Kidney tubule cell (primary cell): ENCODE measurements around the gene POMT1.
A peak's percentile ranks its signal among the peaks of the same experiment; 100 is the strongest.

Experiments
- DNase-seq: peaks from one replicate; pipeline ENCODE4 v3.0.0-alpha.2; 2018; ENCODE audit warnings: low spot score

POMT1 gene

GRCh38 chr9:131476777-131477345, 25.9 kb upstream of the POMT1 start:
- DNase-seq: no peak

DNA sequence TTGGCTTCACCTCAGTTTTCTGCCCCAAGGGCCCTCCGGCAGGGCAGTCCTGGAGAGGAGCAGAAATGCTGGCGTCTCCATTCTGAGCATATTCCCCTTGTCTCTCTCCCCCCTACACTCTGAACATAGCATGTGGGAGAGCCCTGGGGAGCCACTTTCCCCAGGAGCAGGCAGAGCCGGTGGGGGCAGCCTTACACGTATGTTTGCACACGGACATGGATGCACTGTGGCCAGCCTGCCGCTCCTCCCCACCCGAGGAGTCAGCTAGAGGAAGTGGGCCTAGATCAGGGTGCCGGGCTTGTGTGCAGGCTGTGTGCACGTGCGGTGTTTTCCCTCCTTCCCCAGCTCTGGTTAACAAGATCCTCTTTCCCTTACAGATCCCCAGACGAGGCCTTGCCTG, 25.4 kb upstream of the POMT1 start:
- DNase-seq: no peak

- no peak for DNase-seq
These were observed 24.8 kb upstream of the POMT1 start for GRCh38 chr9:131477816-131478419.

DNA sequence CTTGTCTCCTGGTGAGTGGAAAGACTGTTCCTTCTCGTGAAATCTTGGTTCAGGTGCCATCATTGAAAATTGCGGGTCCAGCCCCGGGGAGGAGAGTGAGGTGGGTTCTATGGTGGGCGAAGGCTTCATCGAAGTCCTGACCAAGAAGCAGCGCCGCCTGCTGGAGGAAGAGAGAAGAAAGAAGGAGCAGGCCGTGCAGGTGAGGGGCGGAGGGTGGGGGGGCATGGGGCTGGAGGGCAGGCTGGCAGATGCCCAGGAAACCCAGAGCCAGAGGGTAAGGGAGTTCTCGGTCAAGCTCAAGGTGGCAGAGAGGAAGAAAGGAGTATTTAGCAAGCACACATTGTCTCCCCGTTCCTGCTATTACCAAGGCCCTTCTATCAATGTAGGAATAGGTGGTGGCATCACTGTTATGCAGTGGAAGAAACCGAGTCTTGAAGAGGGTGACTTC, 24.3 kb upstream of the POMT1 start:
- peak; percentile 38 for DNase-seq

GRCh38 chr9:131478911-131479310, 23.8 kb upstream of the POMT1 start:
- no peak for DNase-seq

GRCh38 chr9:131480258-131480657, 22.5 kb upstream of the POMT1 start:
- peak; percentile 37 for DNase-seq

- DNase-seq: no peak
These were observed 21.0 kb upstream of the POMT1 start for GRCh38 chr9:131481441-131482342.

DNA sequence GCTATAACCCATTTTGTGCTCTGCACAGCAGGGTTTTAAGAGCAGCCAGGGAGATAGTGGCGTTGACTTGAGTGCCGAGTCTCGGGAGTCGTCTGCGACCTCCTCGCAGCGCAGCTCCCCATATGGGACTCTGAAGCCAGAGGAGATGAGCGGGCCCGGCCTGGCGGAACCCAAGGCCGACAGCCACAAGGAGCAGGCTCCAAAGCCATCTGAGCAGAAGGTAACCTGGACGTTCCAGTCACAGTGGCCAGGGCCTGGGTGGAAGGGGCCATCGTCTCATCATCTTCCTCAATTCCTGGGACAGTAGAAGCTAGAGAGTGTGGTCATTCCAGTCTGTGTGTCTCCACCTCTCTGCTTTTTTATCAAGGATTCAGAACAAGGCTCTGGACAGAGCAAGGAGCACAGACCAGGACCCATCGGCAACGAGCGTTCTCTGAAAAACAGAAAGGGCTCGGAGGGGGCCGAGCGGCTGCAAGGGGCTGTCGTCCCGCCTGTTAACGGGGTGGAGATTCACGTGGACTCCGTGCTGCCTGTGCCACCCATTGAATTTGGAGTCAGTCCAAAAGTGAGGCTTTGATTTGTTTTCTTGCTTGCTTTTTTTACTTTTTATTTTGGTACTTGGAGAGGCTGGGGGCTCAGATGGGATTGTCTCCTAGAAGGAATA, 20.2 kb upstream of the POMT1 start:
- DNase-seq: no peak

GRCh38 chr9:131483319-131484050, 19.2 kb upstream of the POMT1 start:
- no peak for DNase-seq

DNA sequence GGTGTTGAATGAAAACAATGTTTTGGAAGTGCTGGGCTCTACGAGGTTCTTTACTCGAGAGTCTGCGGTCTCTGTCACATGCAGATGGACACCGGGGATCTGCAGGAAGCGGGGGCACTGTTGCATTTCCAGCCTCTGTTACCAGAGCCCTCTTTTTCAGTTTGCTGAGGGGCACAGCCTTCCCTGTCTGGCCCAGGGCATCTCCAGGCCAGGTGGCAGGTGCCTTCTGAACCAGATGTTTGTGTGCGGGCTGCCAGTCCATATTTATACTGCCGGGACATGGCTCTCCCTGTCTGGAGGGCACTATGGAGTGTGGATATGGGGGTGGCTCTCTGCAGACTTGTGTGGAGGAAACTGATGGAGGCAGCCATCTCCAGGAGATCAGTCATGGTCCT, 18.7 kb upstream of the POMT1 start:
- DNase-seq: no peak

GRCh38 chr9:131484560-131485185, 18.0 kb upstream of the POMT1 start:
- DNase-seq: no peak

DNA sequence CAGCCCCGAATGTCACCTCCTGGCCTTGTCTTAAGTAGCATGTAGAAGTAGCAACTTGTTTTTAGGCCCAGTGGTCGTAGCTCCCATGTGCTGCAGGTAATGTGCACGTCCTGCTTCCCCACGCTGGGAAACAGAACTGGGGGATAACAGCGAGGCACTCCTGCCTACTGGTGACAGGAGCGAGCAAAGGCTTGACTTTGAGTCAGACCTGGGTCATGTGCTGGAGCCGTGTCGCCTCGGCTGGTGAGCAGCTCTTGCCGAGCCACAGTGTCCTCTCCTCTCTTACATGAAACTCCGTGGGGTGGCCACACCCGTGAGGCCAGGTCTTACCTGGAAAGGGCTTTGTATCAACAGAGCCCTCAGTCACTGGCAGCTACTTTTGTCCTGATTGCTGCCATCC, 17.5 kb upstream of the POMT1 start:
- DNase-seq: no peak

DNA sequence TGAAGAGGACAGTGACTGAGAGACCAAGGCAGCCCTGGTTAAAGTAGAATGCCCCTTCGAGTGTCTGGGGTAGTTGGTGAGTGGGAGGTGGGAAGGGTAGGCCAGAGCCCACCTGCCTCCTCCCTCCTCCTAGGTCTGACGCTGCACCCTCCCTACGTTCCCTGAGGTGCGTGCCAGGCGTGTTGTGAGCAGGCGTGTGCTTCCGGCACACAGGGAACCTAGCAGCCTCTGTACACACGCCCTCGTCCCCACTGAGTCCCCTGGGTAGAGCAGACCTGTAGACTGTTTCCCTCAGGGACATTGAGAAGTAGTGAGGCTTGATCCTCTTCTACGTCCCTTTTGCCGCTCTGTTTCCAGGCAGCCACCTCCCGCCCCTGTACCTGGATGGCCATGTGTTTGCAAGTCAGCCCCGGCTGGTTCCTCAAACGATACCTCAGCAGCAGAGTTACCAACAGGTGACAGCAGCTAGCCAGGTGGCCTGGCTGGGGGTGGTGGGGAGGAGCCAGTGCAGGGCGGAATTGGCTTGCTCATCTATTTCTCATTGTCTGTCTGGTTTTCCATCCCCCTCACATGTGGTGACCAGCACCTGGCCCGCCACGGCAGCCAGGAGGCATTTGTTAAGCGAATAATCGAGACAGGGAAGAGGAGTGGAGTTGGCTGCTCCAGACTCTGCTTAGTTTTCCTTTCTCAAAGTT, 16.8 kb upstream of the POMT1 start:
- DNase-seq: no peak

- no peak for DNase-seq
These were observed 15.7 kb upstream of the POMT1 start for GRCh38 chr9:131487001-131487400.

DNA sequence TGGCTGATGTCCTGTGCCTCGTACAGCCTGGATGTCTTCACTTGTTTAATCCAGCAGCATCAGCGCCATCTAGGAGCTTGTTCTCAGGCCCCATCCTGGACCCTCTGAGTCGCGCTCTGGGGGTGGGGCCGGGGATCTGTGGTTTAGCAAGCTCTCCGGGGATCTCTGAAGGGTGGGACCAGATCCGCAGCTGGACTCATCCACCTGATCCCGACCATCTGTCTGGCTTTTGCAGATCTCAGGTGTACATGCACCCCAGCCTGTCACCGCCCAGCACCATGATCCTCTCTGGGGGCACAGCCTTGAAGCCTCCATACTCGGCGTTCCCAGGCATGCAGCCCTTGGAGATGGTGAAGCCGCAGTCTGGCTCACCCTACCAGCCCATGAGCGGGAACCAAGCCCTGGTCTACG, 15.1 kb upstream of the POMT1 start:
- DNase-seq: no peak

- DNase-seq: no peak
These were observed 12.2 kb upstream of the POMT1 start for GRCh38 chr9:131490514-131490913.

DNA sequence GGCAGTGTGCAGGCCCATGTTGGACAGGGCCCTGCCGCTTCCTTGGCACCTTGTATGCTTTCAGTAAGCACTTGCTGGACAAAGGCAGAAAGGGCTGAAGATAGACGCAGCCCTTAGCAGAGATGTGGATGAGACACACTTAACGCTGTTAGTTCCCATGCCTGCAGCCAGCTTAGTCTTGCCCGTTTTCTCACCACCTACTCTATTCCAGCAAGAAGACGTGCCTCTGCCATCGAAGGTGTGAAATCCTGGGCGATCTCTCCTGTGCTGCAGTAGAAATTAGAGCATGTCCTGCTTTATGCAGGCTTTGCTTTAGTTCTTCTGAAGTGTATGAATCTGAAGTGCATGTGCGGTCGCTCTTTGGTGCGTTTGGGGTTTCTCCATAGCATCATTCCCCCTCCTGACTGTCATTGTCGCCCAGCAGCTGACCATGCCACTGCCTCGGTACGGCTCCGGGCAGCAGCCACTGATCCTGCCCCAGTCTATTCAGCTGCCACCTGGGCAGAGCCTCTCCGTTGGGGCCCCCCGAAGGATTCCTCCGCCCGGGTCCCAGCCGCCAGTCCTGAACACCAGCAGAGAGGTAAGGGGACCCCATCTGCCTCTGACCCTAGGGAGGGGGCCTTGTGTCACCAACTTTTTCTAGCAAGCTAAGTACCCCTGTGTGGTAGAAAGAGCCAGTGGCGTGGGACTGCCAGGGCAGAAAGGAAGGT, 11.6 kb upstream of the POMT1 start:
- DNase-seq: no peak

GRCh38 chr9:131492070-131492469, 10.6 kb upstream of the POMT1 start:
- no peak for DNase-seq

GRCh38 chr9:131494296-131494870, 8.3 kb upstream of the POMT1 start:
- no peak for DNase-seq

GRCh38 chr9:131495785-131496184, 6.9 kb upstream of the POMT1 start:
- DNase-seq: no peak
